ENCODE measurements around the gene UQCR10.
"Not testable (repeated sequence)": the region's sequence is repeated elsewhere in the genome, so short reads cannot be mapped to it uniquely, and the experiment has no call there.

Gene UQCR10

DNA sequence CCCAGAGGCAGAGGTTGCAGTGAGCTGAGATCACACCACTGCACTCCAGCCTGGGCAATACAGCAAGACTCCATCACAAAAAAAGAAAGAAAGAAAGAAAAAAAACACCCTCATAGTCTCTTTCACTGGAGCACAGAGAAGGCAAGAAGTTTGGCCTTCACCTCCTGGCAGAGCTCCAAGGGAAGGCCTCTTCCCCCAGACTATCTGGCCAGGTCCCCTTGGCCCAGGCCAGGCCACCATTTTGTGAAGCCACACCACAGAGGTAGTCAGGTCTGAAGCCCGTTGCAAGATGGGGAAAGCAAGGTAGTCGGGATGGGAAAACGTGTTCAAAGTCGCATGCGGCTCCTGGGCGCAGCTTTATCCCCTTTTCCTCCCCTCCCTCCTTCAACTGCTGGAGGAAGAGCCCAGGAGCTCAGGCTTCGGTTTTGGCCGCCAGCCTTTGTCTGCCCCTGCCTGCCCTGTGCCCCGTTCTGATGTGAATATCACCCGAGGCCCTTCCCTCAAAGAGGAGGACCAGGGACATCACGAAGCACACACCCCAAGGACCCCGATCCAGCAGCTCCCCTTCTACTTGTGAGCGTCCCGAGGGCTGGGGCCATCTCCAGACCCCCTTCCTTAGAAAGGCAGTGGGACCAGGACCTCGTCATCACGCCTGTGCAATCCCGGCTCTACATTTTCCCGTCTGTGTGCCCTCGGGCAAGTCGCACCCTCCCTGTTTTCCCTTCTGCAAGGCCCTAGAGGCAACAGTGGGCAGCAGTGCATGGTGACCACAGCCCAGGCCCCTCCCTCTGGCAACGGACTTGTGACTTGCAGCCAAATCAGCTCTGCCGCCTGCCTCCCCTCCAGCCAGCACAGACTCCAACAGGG lies 29.7 kb upstream of the UQCR10 start:
- DNase-seq = no peak

DNA sequence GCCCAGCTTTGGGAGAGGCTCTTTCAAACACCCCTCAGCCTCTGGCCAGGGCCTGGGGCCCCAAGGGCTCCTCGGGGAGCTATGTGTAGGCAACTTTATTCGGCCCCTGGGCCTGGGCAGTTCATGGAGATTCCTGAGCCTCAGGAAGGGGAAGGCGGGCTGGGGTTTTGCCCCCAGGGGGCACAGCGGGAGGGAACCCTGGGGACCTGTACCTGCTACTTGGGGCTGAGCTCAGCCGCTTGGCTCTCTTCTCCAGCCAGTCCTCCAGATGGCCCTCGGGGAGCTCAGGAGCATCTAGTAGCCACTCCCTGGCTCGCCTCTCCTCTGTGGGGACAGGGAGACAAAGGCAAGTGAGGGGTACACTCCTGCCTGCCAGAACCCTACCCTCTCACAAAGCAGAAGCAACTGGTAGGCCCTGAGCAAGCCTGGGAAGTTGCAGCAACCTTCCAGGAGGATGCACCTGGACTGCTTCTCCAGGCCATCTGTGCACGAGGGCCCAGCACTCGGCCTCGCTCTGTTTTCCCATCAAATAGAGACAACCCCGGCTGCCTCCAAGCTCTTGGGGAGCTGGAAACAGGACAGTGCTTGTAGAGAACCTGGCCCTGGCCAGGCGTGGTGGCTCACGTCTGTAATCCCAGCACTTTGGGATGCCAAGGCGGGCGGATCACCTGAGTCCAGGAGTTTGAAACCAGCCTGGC lies 28.9 kb upstream of the UQCR10 start:
- no peak for DNase-seq

DNA sequence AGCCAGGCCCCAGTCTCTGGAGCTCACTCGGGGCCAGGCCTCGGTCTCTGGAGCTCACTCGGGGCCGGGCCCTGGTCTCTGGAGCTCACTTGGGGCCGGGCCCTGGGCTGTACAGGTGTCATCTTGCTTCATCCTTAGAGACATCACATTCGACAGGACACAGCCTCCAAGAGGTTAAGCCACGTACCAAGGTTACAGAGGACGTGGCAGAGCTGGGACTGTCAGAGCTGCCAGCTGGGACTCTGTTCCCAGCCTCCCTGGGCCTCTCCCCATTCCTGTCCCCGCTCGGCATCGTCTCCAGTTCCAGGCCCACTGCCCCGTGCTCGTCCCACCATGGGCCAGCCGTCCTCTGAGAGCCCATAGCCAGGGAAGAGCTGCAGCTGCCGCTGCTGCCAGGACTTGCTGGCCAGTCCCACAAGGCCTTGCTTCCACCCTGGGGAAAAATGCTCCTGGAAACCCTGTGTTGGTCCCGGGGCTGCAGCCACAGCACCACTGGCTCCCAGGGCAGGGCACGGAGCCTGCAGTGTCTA lies 27.8 kb upstream of the UQCR10 start:
- DNase-seq = no peak

DNA sequence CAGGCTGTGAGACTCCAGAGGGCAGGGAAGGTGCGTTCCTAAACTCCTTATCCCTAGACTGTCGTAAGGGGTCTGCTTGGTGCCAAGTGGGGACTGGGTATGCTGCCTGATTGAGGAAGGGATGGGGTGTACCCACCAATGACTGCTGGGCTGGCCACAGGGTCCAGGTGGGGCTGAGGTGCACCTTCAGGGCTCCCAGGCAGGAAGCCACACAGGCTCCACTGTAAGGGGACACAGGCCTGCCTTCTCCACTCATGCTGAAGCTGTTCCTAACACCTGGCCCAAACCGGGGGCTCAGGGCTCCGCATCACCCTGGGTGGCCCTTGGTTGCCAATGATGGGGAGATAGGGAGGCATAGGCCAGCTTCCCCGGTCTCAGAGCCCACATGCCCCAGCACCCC lies 27.0 kb upstream of the UQCR10 start:
- no peak for DNase-seq

DNA sequence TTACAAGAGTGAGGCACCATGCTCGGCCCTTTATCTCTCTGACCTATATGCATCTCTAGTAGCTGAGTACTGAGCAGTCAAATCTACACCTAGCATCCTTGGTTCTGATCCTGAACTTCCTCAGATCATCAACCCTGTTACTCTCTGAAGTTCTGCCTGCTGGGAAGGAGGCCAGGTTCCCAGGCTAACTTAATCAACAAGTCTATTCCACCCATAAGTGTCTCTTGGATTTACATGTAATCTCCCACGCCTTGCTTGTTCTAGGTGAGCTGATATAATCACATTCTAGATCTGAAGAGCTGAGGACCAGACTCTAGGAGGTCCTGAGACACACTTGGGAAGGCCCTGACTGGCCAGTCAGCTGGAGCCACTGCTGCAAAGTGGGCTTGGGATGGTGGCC lies 25.2 kb upstream of the UQCR10 start:
- DNase-seq = no peak

DNA sequence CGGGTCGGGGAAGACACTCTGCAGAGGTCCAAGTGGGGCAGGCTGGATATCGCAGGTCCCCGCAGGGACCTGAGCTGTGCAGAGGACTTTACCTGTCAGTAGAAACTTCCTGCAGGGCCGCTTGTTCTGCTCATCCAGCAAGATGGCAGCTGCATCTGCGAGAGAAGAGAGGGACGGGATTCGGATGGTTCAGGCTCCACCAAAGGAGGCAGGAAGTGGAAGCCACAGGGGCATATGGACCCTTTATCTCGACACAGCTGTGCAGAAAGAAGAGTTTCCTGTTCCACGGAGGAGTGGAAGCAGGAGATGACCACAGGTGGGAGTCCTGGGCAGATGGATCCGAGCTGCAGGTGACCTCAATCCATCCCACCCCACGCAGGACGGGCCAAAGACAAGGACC lies 24.8 kb upstream of the UQCR10 start:
- no peak for DNase-seq

DNA sequence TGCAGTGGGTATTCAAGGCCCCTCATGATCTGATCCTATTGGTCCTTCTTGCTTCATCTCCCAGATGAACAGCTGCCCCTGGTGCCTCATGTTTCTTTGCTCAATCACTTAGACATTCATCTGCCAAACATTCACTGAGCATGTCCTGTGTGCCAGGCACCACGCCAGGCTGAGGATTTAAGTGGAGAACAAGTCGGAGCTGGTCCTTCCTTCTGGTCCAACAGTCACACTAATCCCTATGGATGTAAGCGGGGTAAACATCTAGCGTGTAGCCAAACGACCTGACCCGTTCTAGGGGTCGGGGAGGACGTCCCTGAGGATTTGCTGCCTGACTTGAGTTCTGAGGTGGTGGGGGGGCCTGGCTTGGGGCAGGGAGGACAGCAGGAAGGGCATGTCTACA lies 22.3 kb upstream of the UQCR10 start:
- peak; percentile 92 for DNase-seq

DNA sequence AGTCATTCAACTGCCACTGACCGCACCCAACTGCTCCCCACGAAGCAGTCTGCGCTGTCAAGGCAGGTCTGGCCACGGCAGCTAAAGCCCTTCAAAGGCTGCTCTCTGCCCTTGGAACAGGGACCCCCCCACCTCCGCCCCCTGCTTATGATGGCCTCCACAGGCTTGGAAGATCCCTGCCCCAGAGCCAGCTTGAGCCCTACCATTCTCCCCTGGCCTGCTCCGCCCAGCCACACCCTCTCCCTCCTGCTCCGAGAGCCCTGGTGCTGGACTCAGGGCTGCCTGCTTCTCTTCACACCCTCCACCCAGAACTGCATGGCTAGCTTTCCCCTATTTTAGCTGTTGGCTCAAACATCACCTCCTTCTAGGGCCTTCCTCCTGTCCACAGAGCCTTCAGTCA lies 19.3 kb upstream of the UQCR10 start:
- DNase-seq = no peak

DNA sequence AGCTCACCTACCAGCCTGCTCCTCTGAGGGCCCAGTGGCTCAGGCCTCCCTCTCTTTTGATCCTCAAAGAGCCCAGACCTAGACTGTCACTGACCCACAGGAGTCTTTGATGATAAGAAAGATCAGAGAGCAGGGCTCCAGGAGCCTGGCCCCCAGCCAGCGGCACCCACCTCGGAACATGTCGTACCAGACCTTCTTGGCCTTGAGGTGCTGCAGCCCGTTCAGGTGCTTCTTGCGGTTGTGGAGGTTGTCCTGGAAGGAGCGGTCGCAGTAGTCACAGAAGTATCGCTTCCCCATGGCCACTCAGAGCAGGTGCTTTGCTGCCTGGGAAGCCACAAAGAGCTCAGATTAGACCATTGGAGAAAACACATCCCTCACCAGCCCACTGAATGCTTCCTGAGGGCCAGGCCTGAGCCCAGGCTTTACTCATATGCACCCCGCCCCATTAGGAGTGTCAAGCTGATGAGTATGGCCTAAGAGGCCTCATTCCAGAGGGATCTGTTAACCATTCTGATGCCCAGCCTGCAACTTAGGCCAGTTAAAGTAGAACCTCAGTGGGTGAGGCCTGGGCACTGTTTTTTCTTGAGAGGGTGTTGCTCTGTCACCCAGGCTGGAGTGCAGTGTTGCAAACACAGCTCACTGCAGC lies 18.8 kb upstream of the UQCR10 start:
- no peak for DNase-seq

DNA sequence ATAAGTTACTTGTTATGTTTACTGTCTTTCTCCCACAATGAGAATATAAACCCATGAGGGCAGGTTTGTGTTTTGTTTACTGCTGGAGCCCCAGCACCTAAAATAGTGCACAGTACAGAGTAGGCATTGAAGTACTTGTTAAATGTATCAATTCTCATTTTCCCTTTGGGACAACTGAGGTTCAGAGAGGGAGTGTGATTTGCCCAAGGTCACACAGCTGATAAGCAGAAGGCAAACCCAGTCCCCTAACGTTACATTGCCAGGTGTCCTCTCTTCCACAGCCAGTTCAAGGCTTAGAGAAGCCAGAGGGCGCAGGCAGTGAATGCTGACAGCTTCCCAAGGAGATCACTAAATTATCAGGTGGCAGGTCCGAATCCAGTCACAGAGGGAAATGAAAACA lies 17.1 kb upstream of the UQCR10 start:
- no peak for DNase-seq

DNA sequence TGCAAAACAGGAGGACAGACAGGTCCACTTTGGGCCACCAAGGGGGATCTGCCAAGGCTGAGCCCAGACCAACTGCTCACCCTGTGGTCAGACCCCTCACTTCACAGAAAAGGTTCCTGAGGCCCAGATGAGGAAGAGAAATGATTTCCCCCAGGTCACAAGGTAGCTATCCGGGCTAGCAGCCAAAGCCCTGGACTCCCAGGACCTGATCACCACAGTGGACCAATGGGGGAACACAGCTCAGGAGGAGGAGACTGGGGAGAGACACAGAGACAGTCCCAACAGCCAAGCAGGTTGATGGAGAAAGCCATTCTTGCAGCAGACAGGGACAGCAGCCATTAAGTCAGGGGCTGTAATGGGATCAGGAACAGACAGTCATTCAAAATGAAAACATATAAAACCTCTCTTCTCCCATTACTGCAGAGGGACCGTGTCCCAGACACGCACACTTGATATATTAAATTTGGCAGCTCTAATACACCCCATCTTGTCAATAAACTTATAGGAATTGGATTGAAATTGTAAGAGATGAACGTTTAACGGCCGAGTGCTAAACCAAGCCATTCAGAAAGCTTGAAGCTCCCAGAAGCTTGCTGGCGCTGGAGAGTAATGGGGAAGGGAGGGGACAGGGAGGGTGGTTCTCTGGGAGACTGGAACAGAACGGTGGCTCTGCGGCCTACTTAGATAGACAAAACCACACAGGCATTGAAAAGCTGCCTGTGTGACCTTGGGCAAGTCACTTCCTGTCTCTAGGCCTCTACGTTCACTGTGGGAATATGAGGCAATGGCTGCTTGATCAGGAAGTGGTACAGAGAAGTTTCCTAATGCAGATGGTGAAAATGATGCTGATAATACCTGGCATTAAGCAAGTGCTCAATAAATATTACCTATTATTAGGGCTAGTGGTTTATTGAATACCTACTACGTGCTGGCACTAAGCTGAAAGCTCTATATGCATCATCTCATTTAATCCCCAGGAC lies 16.3 kb upstream of the UQCR10 start:
- no peak for DNase-seq

DNA sequence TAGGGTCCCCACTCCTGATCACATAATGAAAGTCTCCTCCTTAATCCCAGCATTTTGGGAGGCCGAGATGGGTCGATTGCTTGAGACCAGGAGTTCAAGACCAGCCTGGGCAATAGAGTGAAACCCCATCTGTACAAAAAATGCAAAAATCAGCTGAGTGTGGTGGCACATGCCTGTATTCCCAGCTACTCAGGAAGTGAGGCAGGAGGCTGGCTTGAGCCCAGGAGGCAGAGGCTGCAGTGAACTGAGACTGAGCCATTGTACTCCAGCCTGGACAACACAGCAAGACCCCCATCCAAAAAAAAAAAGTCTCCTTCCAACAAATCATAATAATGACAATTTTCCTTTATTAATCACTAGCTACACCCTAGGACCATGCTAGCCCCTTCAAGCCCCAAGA lies 15.5 kb upstream of the UQCR10 start:
- DNase-seq = no peak

DNA sequence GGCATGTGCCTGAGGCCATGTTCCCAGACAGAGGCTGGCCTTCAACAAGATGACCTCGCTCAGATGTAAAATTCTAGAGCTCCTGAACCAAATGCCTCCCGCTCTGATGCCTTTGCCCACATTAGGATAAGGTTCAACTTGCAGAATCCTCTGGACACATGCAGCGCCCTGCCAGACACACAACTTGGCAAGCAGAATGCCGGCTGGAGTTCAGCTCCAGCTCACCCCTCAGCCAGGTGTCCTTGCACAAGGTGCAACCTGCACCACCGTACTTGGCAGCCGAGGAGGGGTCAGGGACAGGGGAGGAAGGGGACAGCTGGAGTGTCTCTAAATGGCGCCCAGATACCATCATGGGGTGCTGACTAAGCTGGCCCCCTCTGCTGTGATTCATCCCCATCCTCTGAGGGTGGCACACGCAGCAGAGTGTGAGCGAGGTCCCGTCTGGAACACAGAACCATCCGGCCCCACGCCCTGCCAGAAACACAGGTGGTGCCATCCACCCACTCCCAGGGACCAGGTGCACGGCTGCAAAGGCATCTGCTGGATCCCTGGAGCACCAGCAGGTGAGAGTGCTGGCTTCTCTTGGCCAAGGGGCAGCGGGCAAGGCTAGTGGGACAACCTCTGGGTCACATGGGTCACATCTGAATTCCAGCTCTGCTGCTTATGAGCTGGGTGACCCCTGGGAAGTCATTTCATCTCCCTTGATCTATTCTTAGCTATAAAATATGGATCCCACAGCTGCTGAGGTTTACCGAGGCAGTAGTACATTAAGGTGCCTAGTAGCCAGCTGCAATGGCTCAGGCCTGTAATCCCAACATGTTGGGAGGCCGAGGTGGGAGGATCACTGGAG lies 13.1 kb upstream of the UQCR10 start:
- DNase-seq = no peak

DNA sequence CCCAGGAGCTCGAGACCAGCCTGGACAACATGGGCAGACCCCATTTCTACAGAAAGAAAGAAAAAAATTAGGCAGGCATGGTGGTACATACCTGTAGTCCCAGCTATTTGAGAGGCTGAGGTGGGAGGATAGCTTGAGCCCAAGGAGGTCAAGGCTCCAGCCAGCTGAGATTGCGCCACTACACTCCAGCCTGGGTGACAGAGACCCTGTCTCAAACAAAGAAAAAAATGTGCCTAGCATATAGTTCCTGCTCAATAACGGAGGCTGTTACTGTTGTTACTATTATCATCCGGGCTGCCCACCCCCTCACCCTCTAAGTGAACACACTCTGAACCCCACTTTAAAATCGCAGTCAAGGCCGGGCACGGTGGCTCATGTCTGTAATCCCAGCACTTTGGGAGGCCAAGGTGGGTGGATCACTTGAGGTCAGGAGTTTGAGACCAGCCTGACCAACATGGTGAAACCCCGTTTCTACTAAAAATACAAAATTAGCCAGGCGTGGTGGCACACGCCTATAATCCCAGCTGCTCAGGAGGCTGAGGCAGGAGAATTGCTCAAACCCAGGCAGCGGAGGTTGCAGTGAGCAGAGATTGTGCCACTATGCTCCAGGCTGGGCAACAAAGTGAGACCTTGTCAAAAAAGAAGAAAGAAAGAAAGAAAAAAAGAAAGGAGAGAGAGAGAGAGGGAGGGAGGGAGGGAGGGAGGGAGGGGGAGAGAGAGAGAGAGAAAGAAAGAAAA lies 12.3 kb upstream of the UQCR10 start:
- DNase-seq = not testable (repeated sequence)

DNA sequence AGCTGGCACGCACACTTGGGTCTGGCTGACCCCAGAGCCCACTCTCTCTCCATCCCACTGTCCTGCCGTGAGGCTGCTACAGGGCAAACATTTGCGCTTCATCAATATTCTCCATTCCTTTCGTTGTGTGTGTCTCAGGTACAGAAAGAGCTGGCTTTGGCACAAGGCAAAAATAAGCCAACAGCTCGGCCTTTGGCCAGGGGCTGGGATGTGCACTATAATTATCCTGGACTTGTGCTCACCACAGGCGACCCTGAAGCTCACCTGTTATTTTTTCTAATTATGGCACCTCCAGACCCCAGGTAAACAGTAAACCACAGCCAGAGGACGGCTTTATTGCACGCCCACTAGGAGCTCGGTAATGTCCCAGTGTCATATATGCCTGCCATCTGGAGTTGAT lies 11.3 kb upstream of the UQCR10 start:
- DNase-seq = no peak

DNA sequence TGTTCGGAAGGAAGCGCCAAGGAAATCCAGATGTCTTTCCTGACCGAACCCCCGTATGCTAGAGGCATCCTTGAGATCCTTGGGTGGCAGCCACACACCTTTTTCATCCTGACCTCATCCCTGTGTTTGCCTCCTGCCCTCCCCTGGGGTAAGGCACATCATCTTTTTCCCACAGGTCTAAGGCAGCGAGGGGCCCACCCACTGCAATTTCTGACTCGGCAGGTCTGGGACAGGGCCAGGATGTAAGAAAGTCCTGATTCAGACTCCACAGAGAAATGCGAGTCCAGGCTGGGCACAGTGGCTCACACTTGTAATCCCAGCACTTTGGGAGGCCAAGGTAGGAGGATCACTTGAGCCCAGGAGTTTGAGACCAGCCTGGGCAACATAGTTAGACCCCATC lies 10.8 kb upstream of the UQCR10 start:
- no peak for DNase-seq

DNA sequence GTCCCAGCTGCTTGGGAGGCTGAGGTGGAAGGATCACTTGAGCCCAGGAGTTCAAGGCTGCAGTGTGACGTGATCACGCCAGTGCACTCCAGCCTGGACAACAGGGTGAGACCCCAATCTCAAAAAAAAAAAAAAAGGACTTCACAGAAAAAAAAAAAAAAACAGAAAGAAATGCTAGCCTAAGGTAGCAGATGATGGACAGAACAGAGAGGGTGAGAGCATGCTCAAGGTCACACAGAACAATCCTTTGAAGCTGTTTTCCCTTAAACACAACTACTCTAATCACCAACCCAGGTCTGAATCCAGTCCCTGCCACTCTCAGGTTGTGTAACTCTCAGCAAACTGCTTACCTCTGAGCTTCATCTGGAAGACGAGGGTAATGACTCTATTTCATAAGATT lies 10.1 kb upstream of the UQCR10 start:
- no peak for DNase-seq

DNA sequence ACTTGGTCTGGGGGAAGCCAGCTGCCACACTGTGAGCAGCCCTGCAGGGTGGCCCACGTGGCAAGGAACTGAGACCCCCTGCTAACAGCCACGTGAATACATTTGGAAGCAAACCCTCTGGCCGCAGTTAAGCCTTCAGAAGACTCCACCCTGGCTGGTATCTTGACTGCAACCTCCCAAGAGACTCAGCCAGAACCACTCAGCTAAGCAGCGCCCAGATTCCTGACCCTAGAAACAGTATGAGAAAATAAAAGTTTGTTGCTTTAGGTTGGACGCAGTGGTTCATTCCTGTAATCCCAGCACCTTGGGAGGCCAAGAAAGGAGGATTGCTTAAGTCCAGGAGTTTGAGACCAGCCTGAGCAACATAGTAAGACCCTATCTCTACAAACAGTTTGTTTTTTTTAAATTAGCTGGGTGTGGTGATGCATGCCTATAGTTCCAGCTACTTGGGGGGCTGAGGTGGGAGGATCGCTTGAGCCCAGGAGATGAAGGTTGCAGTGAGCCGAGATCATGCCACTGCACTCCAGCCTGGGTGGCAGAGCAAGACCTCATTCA lies 9.0 kb upstream of the UQCR10 start:
- no peak for DNase-seq

DNA sequence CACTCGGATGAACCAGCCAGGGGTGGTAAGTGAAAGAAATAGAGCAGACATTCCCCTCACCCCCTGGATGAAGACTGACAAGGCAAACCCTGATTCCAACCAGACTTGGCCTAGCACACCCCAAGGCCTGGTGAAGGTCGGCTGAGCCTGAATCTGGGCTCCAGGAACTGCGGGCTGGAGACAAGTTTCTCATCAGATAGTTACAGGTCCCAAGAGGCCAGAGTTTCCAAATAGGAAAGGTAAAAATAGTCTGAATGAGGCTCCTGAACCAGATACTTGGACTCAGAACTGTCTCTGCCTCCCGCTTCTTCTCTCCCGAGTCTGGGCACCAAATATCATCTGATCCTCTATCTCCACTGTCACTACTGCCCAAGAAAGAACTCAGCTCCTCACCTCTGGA lies 8.2 kb upstream of the UQCR10 start:
- DNase-seq = no peak

DNA sequence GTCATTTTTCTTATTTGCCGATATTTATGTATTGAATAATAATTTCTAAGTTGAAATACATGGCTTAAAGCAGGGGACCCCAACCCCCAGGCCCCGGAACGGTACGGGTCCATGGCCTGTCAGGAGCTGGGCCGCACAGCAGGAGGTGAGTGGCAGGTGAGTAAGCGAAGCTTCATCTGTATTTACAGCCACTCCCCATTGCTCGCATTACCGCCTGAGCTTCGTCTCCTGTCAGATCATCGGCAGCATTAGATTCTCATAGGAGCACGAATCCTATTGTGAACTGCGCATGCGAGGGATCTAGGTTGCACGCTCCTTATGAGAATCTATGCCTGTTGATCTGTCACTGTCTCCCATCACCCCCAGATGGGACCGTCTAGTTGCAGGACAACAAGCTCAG lies 4.9 kb upstream of the UQCR10 start:
- DNase-seq = no peak

Data from NCI-H1105 treated with DMSO at 0.1 percent for 48 hours (cell line).